WTC11 (cell line): ENCODE data around the gene ZNF362. TPM values are rescaled to one million over a fixed set of nuclear protein-coding genes. Genes with fewer than 3 reads are reported as not detected.

ENCODE experiments used
- ATAC-seq: fragments of 200-7000 bp; cut with Tn5 transposase; 2 replicates; pipeline ENCODE4 v1.10.0; 2021; ENCODE audit warnings: mild to moderate bottlenecking, moderate library complexity
- CTCF ChIA-PET: fragments of 300-600 bp; sonication (Branson Sonifier 250); formaldehyde crosslinking; loops from one replicate; lab custom pipeline; 2021; ENCODE audit warnings: antibody characterized with exemption; lab: Charles Lee
- POLR2A ChIA-PET: fragments of 350-600 bp; sonication (Branson Sonifier 250); formaldehyde crosslinking; loops from one replicate; lab custom pipeline; 2021; ENCODE audit warnings: antibody characterized with exemption; lab: Charles Lee
- DNase-seq: peaks from one replicate; pipeline ENCODE4 v3.0.0; 2021; ENCODE audit warnings: low spot score
- H3K27ac Mint-ChIP-seq: 2 replicates; pipeline ENCODE4 v1.8.0; 2021; ENCODE audit warnings: mixed read lengths
- H3K27me3 Mint-ChIP-seq: 2 replicates; pipeline ENCODE4 v1.8.0; 2021; ENCODE audit warnings: low read depth, mild to moderate bottlenecking, moderate library complexity, mixed read lengths
- H3K36me3 Mint-ChIP-seq: 2 replicates; pipeline ENCODE4 v1.8.0; 2021; ENCODE audit warnings: mixed read lengths
- H3K4me1 Mint-ChIP-seq: 2 replicates; pipeline ENCODE4 v1.8.0; 2022; ENCODE audit warnings: mixed read lengths
- H3K4me3 Mint-ChIP-seq: 2 replicates; pipeline ENCODE4 v1.8.0; 2021; ENCODE audit warnings: mild to moderate bottlenecking, moderate library complexity, mixed read lengths
- H3K9me3 Mint-ChIP-seq: 2 replicates; pipeline ENCODE4 v1.8.0; 2021; ENCODE audit warnings: mixed read lengths
- CBFB ChIP-seq: sonication (generic); formaldehyde crosslinking; IDR thresholded peaks from 2 replicates; pipeline ENCODE4 v1.8.1; 2022; ENCODE audit warnings: mild to moderate bottlenecking, low read depth, missing genetic modification reagents
- E2F5 ChIP-seq: sonication (generic); formaldehyde crosslinking; IDR thresholded peaks from 2 replicates; pipeline ENCODE4 v1.8.1; 2022; ENCODE audit warnings: mild to moderate bottlenecking, moderate library complexity, missing genetic modification reagents
- EMX1 ChIP-seq: fragments of 250-450 bp; sonication (Bioruptor Pico); IDR thresholded peaks from 2 replicates; pipeline ENCODE4 v1.8.0; 2021; ENCODE audit warnings: mild to moderate bottlenecking
- ESRRA ChIP-seq: sonication (generic); formaldehyde crosslinking; IDR thresholded peaks from 2 replicates; pipeline ENCODE4 v1.8.1; 2022; ENCODE audit warnings: mild to moderate bottlenecking, missing genetic modification reagents, borderline replicate concordance
- FOXK1 ChIP-seq: sonication (generic); formaldehyde crosslinking; IDR thresholded peaks from 2 replicates; pipeline ENCODE4 v1.8.0; 2022; ENCODE audit warnings: mild to moderate bottlenecking, moderate library complexity, missing genetic modification reagents
- FOXP1 ChIP-seq: sonication (generic); formaldehyde crosslinking; IDR thresholded peaks from 2 replicates; pipeline ENCODE4 v1.8.0; 2022; ENCODE audit warnings: missing genetic modification reagents, mild to moderate bottlenecking, moderate library complexity, borderline replicate concordance
- GABPB1 ChIP-seq: sonication (generic); formaldehyde crosslinking; IDR thresholded peaks from 2 replicates; pipeline ENCODE4 v1.8.1; 2023; ENCODE audit warnings: mild to moderate bottlenecking, missing genetic modification reagents
- JUN ChIP-seq: sonication (generic); formaldehyde crosslinking; IDR thresholded peaks from 2 replicates; pipeline ENCODE4 v1.8.0; 2023; ENCODE audit warnings: mild to moderate bottlenecking, missing genetic modification reagents
- MAX ChIP-seq: sonication (generic); formaldehyde crosslinking; IDR thresholded peaks from 2 replicates; pipeline ENCODE4 v1.8.0; 2022; ENCODE audit warnings: mild to moderate bottlenecking, missing genetic modification reagents
- MXD4 ChIP-seq: fragments of 250-450 bp; sonication (Bioruptor Pico); IDR thresholded peaks from 2 replicates; pipeline ENCODE4 v1.8.0; 2021; ENCODE audit warnings: mild to moderate bottlenecking, moderate library complexity, borderline replicate concordance
- NFATC4 ChIP-seq: fragments of 250-450 bp; sonication (Bioruptor Pico); IDR thresholded peaks from 2 replicates; pipeline ENCODE4 v1.9.0; 2021; ENCODE audit warnings: mild to moderate bottlenecking
- NR2C2 ChIP-seq: sonication (generic); formaldehyde crosslinking; IDR thresholded peaks from 2 replicates; pipeline ENCODE4 v1.8.0; 2022; ENCODE audit warnings: mild to moderate bottlenecking, missing genetic modification reagents
- NR3C1 ChIP-seq: sonication (generic); formaldehyde crosslinking; conservative IDR thresholded peaks from 2 replicates; pipeline ENCODE4 v1.8.1; 2023; ENCODE audit warnings: low read depth, mild to moderate bottlenecking, missing genetic modification reagents
- SMAD3 ChIP-seq: sonication (generic); formaldehyde crosslinking; IDR thresholded peaks from 2 replicates; pipeline ENCODE4 v1.8.0; 2022; ENCODE audit warnings: missing genetic modification reagents, mild to moderate bottlenecking, borderline replicate concordance
- USF2 ChIP-seq: sonication (generic); formaldehyde crosslinking; IDR thresholded peaks from 2 replicates; pipeline ENCODE4 v1.8.1; 2023; ENCODE audit warnings: mild to moderate bottlenecking, missing genetic modification reagents, moderate library complexity
- ZBTB43 ChIP-seq: sonication (generic); formaldehyde crosslinking; IDR thresholded peaks from 2 replicates; pipeline ENCODE4 v1.8.1; 2023; ENCODE audit warnings: mild to moderate bottlenecking, missing genetic modification reagents
- ZMAT4 ChIP-seq: fragments of 250-450 bp; sonication (Bioruptor Pico); IDR thresholded peaks from 2 replicates; pipeline ENCODE4 v1.9.0; 2021; ENCODE audit warnings: mild to moderate bottlenecking
- ZNF281 ChIP-seq: sonication (generic); formaldehyde crosslinking; IDR thresholded peaks from 2 replicates; pipeline ENCODE4 v1.8.0; 2023; ENCODE audit warnings: mild to moderate bottlenecking, missing genetic modification reagents
- ZNF317 ChIP-seq: sonication (generic); formaldehyde crosslinking; IDR thresholded peaks from 2 replicates; pipeline ENCODE4 v1.8.1; 2023; ENCODE audit warnings: low read depth, mild to moderate bottlenecking, moderate library complexity, missing genetic modification reagents, borderline replicate concordance
- ZNF512 ChIP-seq: sonication (generic); formaldehyde crosslinking; IDR thresholded peaks from 2 replicates; pipeline ENCODE4 v1.8.1; 2022; ENCODE audit warnings: missing genetic modification reagents, borderline replicate concordance
- total RNA-seq: library from RNA; stranded (reverse); gene quantifications from 3 replicates; pipeline ENCODE4 v1.2.3, GENCODE V29; 2021

Gene ZNF362
- total RNA-seq, 1 experiment from 2014 or later, result 24.2 TPM

GRCh38 chr1:33270808-33271465, 14.6 kb downstream of the ZNF362 start (continued):
- TF ChIP-seq SMAD3 (CRISPR knock-in tag) (no peak), E2F5 (CRISPR knock-in tag) (no peak), FOXK1 (CRISPR knock-in tag) (no peak), ZNF512 (CRISPR knock-in tag) (no peak), USF2 (CRISPR knock-in tag) (no peak), ZMAT4 (CRISPR knock-in tag) (no peak), MXD4 (CRISPR knock-in tag) (no peak), EMX1 (CRISPR knock-in tag) (no peak), NFATC4 (CRISPR knock-in tag) (no peak), ESRRA (CRISPR knock-in tag) (no peak), JUN (CRISPR knock-in tag) (no peak), GABPB1 (no peak), FOXP1 (CRISPR knock-in tag) (no peak)

GRCh38 chr1:33271666-33272505, 15.6 kb downstream of the ZNF362 start:
- CTCF ChIA-PET, result interaction anchor here (1.5 to 2.3 kb wide), 2 partner anchors 24 to 134 kb away, joined by 6 to 7 read pairs; no protein-coding TSS in a partner anchor
- no peak overlapping the region for H3K4me3 Mint-ChIP-seq
- ATAC-seq (no peak), DNase-seq (no peak)
- H3K27ac Mint-ChIP-seq, result no peak overlapping the region
- peaks cover 6% of the 10 kb centered on the region for H3K36me3 Mint-ChIP-seq
- no peak for TF ChIP-seq ZNF317
- no peak for TF ChIP-seq ZBTB43
- no peak for TF ChIP-seq CBFB
- TF ChIP-seq ZNF281 (CRISPR knock-in tag), result no peak
- TF ChIP-seq ZMAT4 (CRISPR knock-in tag), result no peak
- TF ChIP-seq NR3C1, result no peak
- no peak for TF ChIP-seq FOXK1 (CRISPR knock-in tag)
- TF ChIP-seq MAX, result no peak
- TF ChIP-seq NR2C2 (CRISPR knock-in tag), result no peak
- no peak for TF ChIP-seq ZNF512 (CRISPR knock-in tag)
- POLR2A ChIA-PET, result no interaction called here
- no peaks in the 10 kb centered on the region for H3K9me3 Mint-ChIP-seq
- no peaks in the 10 kb centered on the region for H3K27me3 Mint-ChIP-seq
- H3K4me1 Mint-ChIP-seq, result peaks cover 30% of the 10 kb centered on the region
